BLaER1 (cell line): ENCODE results near the gene NXPH2.
"Not testable (repeated sequence)": the region's sequence is repeated elsewhere in the genome, so short reads cannot be mapped to it uniquely, and the experiment has no call there.

Source experiments
- H3K27ac ChIP-seq: shearing (Covaris generic); formaldehyde crosslinking; 2 replicates; pipeline ENCODE4 v1.8.1; 2022
- H3K27me3 ChIP-seq: shearing (Covaris generic); formaldehyde crosslinking; 2 replicates; pipeline ENCODE4 v1.8.1; 2022
- H3K36me3 ChIP-seq: shearing (Covaris generic); formaldehyde crosslinking; 2 replicates; pipeline ENCODE4 v1.8.1; 2022
- H3K4me1 ChIP-seq: shearing (Covaris generic); formaldehyde crosslinking; 2 replicates; pipeline ENCODE4 v1.8.1; 2022
- H3K4me2 ChIP-seq: shearing (Covaris generic); formaldehyde crosslinking; 2 replicates; pipeline ENCODE4 v1.8.1; 2022
- H3K4me3 ChIP-seq: shearing (Covaris generic); formaldehyde crosslinking; 2 replicates; pipeline ENCODE4 v1.8.1; 2022
- H3K9ac ChIP-seq: shearing (Covaris generic); formaldehyde crosslinking; 2 replicates; pipeline ENCODE4 v1.8.1; 2022
- H3K9me3 ChIP-seq: shearing (Covaris generic); formaldehyde crosslinking; 2 replicates; pipeline ENCODE4 v1.8.1; 2022
- H4K20me1 ChIP-seq: shearing (Covaris generic); formaldehyde crosslinking; 2 replicates; pipeline ENCODE4 v1.8.1; 2022
- Cebpa-rat ChIP-seq: shearing (Covaris generic); IDR thresholded peaks from 2 replicates; pipeline ENCODE4 v1.8.1; 2022

NXPH2 gene

DNA sequence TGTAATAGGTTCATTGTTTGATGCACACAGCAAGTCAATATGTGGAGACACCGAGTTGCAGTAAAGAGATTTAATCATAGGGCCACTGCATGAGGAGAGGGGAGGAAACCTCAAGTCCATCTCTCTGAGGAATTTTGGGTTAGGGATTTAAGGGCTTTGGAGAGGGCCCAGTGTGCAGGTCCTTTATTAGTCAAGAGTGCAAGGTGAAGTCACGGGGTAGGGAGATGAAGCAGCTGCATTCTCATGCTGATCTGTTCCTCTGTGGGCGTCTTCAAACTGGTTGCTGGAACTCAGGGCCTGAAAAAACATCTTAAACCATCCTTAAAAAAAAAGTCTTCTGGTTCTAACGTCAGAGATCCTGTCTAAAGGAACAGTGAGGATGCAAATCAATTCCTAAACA, 131.6 kb downstream of the NXPH2 start:
- H4K20me1 ChIP-seq: no peaks in the 10 kb centered on the region
- H3K36me3 ChIP-seq: no peaks in the 10 kb centered on the region
- no peak overlapping the region for H3K4me2 ChIP-seq
- no peaks in the 10 kb centered on the region for H3K27me3 ChIP-seq
- H3K4me3 ChIP-seq: no peak overlapping the region
- no peak overlapping the region for H3K9ac ChIP-seq
- H3K9me3 ChIP-seq: no peaks in the 10 kb centered on the region
- no peaks in the 10 kb centered on the region for H3K4me1 ChIP-seq
- no peak for TF ChIP-seq Cebpa-rat
- H3K27ac ChIP-seq: no peak overlapping the region

DNA sequence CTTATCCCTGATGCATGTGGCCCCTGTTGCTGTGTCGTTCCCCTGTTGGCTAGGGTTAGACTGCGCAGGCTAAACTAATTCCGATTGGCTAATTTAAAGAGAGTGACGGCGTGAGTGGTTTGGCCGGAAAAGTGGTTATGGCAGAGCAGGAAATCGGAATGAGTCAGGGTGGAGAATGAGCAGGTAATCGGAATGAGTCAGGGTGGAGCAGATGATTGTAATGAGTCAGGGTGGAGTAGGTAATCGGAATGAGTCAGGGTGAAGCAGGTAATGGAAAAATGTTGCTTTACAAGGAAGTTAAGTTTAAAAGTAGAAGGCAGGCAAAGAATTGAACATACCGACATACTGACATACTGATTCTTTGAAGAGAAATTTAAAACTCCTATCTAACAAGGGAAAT, 135.4 kb downstream of the NXPH2 start:
- H3K9ac ChIP-seq, H4K20me1 ChIP-seq, H3K4me2 ChIP-seq, H3K4me3 ChIP-seq, H3K4me1 ChIP-seq, H3K27me3 ChIP-seq, H3K9me3 ChIP-seq, H3K36me3 ChIP-seq, H3K27ac ChIP-seq: not testable (repeated sequence)

DNA sequence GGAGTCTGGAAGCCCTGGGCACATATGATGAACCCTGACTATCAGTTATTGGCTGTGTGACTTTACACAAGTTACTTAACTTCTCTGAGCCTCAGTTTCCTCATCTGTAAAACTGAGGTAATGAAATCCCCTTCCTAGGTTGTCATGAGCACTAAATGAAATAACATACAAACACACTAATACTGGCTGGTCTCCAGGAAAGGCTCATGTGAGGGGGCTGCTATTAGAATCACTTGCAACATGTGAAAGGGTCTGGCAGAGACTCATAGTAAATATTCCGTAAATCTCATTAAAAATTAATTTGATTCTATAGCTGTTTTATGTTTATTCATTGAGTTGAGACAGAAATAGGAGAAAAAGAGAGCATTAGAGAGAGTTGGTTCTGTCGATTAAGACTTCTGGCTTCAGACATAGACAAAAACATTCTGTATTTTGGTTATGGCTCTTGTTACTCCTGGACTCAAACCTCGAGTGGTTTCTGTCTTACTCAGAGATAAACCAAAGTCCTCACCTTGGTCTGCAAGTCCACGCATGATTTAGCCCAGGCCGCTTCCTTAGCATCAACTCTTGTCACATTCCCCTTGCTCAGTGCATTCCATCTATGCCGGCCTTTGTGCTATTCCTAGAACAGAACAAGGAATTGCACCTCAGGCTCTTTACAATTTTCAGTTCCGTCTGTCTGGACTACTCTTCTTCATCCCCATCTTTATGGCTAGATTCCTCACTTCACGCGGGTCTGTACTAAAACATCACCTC, 139.1 kb downstream of the NXPH2 start:
- TF ChIP-seq Cebpa-rat: no peak
- Histone ChIP-seq H3K9me3 (no peaks in the 10 kb centered on the region), H3K36me3 (no peaks in the 10 kb centered on the region), H3K27ac (no peak overlapping the region), H3K4me1 (no peaks in the 10 kb centered on the region), H3K9ac (no peak overlapping the region), H4K20me1 (no peaks in the 10 kb centered on the region), H3K27me3 (no peaks in the 10 kb centered on the region), H3K4me3 (no peak overlapping the region), H3K4me2 (no peak overlapping the region)

DNA sequence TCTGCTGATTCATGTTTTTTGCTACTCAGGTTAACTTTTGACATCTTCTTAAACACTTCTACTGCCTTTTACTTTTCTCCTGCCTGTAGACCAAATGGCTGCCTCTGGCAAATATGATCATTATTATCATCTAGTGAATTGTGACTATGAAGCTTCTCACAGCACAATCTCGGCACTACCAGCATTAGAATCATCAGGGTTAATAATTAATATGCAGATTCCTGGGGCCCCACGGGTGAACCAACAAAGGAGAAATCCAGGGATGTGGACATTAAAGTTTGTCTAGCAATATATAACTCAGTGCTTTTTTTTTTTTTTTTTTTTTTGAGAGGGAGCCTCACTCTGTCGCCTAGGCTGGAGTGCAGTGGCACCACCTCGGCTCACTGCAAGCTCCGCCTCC, 142.5 kb downstream of the NXPH2 start:
- H3K36me3 ChIP-seq: no peaks in the 10 kb centered on the region
- H3K4me2 ChIP-seq: no peak overlapping the region
- no peaks in the 10 kb centered on the region for H3K9me3 ChIP-seq
- no peak overlapping the region for H3K9ac ChIP-seq
- H3K27me3 ChIP-seq: no peaks in the 10 kb centered on the region
- no peak overlapping the region for H3K4me3 ChIP-seq
- TF ChIP-seq Cebpa-rat: no peak
- no peaks in the 10 kb centered on the region for H4K20me1 ChIP-seq
- no peaks in the 10 kb centered on the region for H3K4me1 ChIP-seq
- no peak overlapping the region for H3K27ac ChIP-seq

DNA sequence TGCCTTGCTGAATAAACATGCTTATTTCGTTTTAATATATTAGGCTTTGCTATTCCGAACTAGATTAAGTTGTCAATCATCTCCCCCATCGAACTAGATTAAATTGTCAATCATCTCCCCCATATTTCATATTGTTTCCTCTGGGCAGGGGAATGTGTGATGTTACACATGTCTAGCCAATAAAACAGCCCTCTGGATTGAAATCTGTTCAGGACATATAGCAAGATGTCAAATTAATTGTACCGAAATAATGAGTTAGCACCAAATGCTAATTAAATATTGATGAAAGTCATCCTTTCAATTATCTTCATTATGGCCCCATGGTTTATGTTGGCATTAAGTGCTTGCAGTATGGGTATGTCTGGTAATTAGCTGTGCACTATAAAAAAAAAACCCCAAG, 143.1 kb downstream of the NXPH2 start:
- Histone ChIP-seq H4K20me1 (no peaks in the 10 kb centered on the region), H3K4me2 (no peak overlapping the region), H3K27me3 (no peaks in the 10 kb centered on the region), H3K4me3 (no peak overlapping the region), H3K4me1 (no peaks in the 10 kb centered on the region), H3K9me3 (no peaks in the 10 kb centered on the region), H3K36me3 (no peaks in the 10 kb centered on the region), H3K9ac (no peak overlapping the region), H3K27ac (no peak overlapping the region)
- TF ChIP-seq Cebpa-rat: no peak

DNA sequence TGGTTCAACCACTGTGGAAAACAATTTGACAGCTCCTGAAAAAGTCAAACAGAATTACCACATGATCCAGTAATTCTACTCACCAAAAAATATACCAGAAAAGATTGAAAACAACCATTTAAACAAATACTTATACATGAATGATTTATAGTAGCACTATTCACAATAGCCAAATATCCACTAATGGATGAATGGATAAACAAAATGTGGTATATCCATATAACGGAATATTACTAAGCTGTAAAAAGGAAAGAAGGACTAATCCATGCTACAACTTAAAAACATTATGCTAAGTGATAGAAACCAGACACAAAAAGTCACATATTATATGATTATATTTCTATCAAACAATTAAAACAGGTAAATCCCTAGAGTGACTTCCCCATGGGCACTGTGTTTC, 147.1 kb downstream of the NXPH2 start:
- no peaks in the 10 kb centered on the region for H3K4me1 ChIP-seq
- H3K9me3 ChIP-seq: no peaks in the 10 kb centered on the region
- H3K9ac ChIP-seq: no peak overlapping the region
- H3K4me2 ChIP-seq: no peak overlapping the region
- H4K20me1 ChIP-seq: no peaks in the 10 kb centered on the region
- no peaks in the 10 kb centered on the region for H3K27me3 ChIP-seq
- no peaks in the 10 kb centered on the region for H3K36me3 ChIP-seq
- H3K4me3 ChIP-seq: no peak overlapping the region
- TF ChIP-seq Cebpa-rat: no peak
- H3K27ac ChIP-seq: no peak overlapping the region

DNA sequence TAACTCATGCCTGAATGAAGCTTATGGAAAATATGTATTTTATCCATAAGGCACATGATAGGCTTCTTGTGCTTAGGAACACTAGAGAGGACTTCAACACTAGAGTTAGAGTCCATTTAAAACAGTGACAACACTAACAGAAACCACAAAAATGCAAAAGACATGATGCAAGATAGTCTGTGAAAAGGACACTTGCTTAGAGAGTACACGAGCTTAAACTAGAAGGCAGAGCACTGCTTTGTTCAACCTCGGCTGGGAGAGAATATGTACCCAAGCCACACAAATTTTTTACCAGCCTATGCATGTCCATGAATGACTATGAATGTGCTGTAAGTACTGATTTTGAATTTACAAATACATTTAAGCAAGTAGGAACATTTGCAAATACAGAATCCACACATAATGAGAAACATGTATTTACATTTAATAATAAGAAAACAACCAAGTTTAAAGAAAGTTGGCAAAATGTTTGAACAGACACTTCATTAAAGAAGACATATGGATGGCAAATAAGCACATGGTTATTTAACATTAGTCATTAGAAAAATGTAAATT, 148.0 kb downstream of the NXPH2 start:
- H3K4me1 ChIP-seq: no peaks in the 10 kb centered on the region
- H3K4me2 ChIP-seq: no peak overlapping the region
- no peak overlapping the region for H3K27ac ChIP-seq
- H3K4me3 ChIP-seq: no peak overlapping the region
- no peak for TF ChIP-seq Cebpa-rat
- H3K36me3 ChIP-seq: no peaks in the 10 kb centered on the region
- H3K27me3 ChIP-seq: no peaks in the 10 kb centered on the region
- H4K20me1 ChIP-seq: no peaks in the 10 kb centered on the region
- H3K9ac ChIP-seq: no peak overlapping the region
- no peaks in the 10 kb centered on the region for H3K9me3 ChIP-seq

DNA sequence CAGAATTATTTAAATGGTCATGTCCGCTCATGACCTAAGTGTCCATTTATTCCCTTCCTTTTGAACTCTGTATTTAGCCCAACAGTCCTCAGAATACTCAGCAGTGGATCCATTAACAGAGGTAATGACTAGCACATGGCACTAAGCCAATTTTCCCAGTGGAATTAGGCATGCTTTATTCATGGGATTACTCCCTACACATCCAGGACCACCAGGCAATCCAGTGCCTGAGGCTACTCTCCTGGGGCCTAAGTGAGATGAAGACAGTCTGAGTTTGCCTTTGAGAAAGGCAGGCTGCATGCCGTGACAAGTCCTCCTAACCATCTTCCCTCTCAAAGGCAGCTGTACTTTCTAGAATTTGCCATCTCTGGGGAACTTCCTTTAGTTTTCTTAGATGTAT, 150.0 kb downstream of the NXPH2 start:
- Histone ChIP-seq H3K36me3 (no peaks in the 10 kb centered on the region), H3K4me3 (no peak overlapping the region), H3K4me2 (no peak overlapping the region), H3K9me3 (no peaks in the 10 kb centered on the region), H3K27me3 (no peaks in the 10 kb centered on the region), H3K27ac (no peak overlapping the region), H3K4me1 (no peaks in the 10 kb centered on the region), H4K20me1 (no peaks in the 10 kb centered on the region), H3K9ac (no peak overlapping the region)
- TF ChIP-seq Cebpa-rat: no peak

DNA sequence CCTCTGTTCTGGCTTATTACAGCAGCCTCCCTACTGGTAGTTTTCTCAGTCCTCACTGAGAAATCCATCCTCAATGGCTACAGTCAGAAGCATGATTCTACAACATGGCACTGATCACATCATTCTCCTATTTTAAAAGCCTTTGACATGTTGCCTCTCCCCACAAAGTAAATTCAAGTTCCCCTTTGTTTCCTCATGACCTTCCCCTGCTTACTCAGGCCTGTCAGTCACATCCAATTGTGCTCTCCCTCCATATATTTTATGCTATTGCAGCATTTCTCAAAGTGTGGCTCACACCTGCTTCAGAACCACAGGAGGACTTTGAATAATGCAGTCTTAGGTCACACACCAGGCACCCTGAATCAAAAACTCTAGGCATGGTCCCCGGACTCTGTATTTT, 154.0 kb downstream of the NXPH2 start:
- Histone ChIP-seq H3K4me1 (no peaks in the 10 kb centered on the region), H3K9ac (no peak overlapping the region), H3K9me3 (no peaks in the 10 kb centered on the region), H3K4me2 (no peak overlapping the region), H3K27ac (no peak overlapping the region), H3K4me3 (no peak overlapping the region), H4K20me1 (no peaks in the 10 kb centered on the region), H3K27me3 (no peaks in the 10 kb centered on the region), H3K36me3 (no peaks in the 10 kb centered on the region)
- TF ChIP-seq Cebpa-rat: no peak

DNA sequence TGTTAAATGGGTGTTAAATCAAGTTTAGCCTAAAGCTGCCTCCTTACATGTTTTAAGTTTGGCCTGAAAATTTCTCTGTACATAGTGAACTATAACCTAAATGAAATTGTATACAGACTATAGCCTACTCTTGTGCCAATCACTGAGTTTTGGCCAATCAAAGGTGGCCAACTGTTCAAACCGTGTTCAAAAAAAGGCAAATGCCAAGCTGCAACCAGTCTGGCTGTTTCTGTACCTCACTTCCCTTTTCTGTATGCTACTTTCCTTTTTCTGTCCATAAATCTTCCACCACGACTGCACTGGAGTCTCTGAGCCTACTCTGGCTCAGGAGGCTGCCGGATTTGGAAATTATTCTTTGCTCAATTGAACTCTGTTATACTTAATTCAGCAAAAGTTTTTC, 157.6 kb downstream of the NXPH2 start:
- Histone ChIP-seq H3K27ac (no peak overlapping the region), H3K9me3 (no peaks in the 10 kb centered on the region), H4K20me1 (no peaks in the 10 kb centered on the region), H3K4me1 (no peaks in the 10 kb centered on the region), H3K27me3 (no peaks in the 10 kb centered on the region), H3K4me3 (no peak overlapping the region), H3K9ac (no peak overlapping the region), H3K36me3 (no peaks in the 10 kb centered on the region), H3K4me2 (no peak overlapping the region)
- no peak for TF ChIP-seq Cebpa-rat

DNA sequence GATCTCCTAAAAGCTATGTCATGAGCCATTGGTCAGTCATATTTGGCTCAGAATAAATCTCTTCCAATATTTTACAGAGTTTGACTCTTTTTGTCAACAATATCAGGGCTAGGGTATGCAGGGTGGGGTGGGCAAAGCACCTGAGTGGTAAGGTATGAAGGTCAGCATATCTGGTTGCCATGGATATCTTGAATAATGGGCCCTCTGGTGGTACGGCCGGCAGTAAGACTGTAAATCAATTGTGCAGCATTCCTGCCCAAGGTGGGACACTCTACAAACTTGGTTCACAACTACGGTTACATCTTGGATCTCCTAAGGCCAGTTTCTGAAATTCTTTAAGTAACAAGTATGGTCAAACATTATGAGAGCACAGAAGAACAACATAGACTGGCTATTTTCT, 159.1 kb downstream of the NXPH2 start:
- no peak overlapping the region for H3K4me2 ChIP-seq
- H3K4me3 ChIP-seq: no peak overlapping the region
- H4K20me1 ChIP-seq: no peaks in the 10 kb centered on the region
- no peak overlapping the region for H3K9ac ChIP-seq
- no peaks in the 10 kb centered on the region for H3K4me1 ChIP-seq
- H3K36me3 ChIP-seq: no peaks in the 10 kb centered on the region
- H3K27me3 ChIP-seq: no peaks in the 10 kb centered on the region
- no peaks in the 10 kb centered on the region for H3K9me3 ChIP-seq
- H3K27ac ChIP-seq: no peak overlapping the region
- no peak for TF ChIP-seq Cebpa-rat
